GM19328 (cell line): ENCODE results near the gene TBCD.

Experiments used
- ATAC-seq: cut with Tn5 transposase; IDR thresholded peaks from one replicate; pipeline ENCODE4 v1.9.1; 2021; ENCODE audit warnings: mild to moderate bottlenecking, moderate library complexity; ENCODE audit not compliant: unreplicated experiment

TBCD gene

GRCh38 chr17:82789051-82789592, 37.3 kb downstream of the TBCD start:
- no peak for ATAC-seq

GRCh38 chr17:82789806-82790205, 37.9 kb downstream of the TBCD start:
- ATAC-seq, result no peak

GRCh38 chr17:82790391-82790790, 38.5 kb downstream of the TBCD start:
- no peak for ATAC-seq

- no peak for ATAC-seq
Observed at GRCh38 chr17:82791532-82791931, 39.7 kb downstream of the TBCD start.

GRCh38 chr17:82793974-82794630, 42.2 kb downstream of the TBCD start:
- ATAC-seq, result no peak

GRCh38 chr17:82794781-82795482, 43.1 kb downstream of the TBCD start:
- no peak for ATAC-seq

- ATAC-seq, result no peak
Observed at GRCh38 chr17:82795615-82796014, 43.8 kb downstream of the TBCD start.

GRCh38 chr17:82797061-82797460, 45.2 kb downstream of the TBCD start:
- no peak for ATAC-seq

- no peak for ATAC-seq
Observed at GRCh38 chr17:82798752-82799151, 46.9 kb downstream of the TBCD start.

GRCh38 chr17:82799591-82799990, 47.7 kb downstream of the TBCD start:
- ATAC-seq, result no peak

GRCh38 chr17:82800885-82801284, 49.0 kb downstream of the TBCD start:
- ATAC-seq, result no peak

GRCh38 chr17:82801377-82801970, 49.6 kb downstream of the TBCD start:
- ATAC-seq, result no peak

- no peak for ATAC-seq
Observed at GRCh38 chr17:82802075-82802780, 50.4 kb downstream of the TBCD start.

- ATAC-seq, result no peak
Observed at GRCh38 chr17:82803185-82803584, 51.3 kb downstream of the TBCD start.

- no peak for ATAC-seq
Observed at GRCh38 chr17:82803606-82804005, 51.7 kb downstream of the TBCD start.

- ATAC-seq, result no peak
Observed at GRCh38 chr17:82804442-82805191, 52.8 kb downstream of the TBCD start.

GRCh38 chr17:82805254-82805653, 53.4 kb downstream of the TBCD start:
- ATAC-seq, result no peak

- ATAC-seq, result no peak
Observed at GRCh38 chr17:82805823-82806222, 54.0 kb downstream of the TBCD start.

GRCh38 chr17:82806645-82807044, 54.8 kb downstream of the TBCD start:
- ATAC-seq, result no peak

GRCh38 chr17:82807101-82807500, 55.2 kb downstream of the TBCD start:
- ATAC-seq, result no peak

GRCh38 chr17:82807562-82807961, 55.7 kb downstream of the TBCD start:
- ATAC-seq, result no peak
